GM12864 (cell line): ENCODE measurements around the gene EMC1.
A peak's percentile ranks its signal among the peaks of the same experiment; 100 is the strongest.
"Not testable (repeated sequence)": the region's sequence is repeated elsewhere in the genome, so short reads cannot be mapped to it uniquely, and the experiment has no call there.

Experiments
- DNase-seq: peaks from one replicate; pipeline ENCODE4 v3.0.0-alpha.2; 2011; ENCODE audit warnings: low read depth
- H3K4me3 ChIP-seq: 2 replicates; pipeline ENCODE4 v1.5.1; 2011; ENCODE audit warnings: mild to moderate bottlenecking, low read depth, low read length, control low read depth
- CTCF ChIP-seq: IDR thresholded peaks from 2 replicates; pipeline ENCODE4 v1.5.1; 2011; ENCODE audit warnings: low read depth, mild to moderate bottlenecking, moderate library complexity, low read length, control low read depth, inconsistent platforms; ENCODE audit errors: missing control alignments

The EMC1 gene

GRCh38 chr1:19251305-19252196 is at the start of gene EMC1, which contains the start of gene MRTO4:
TSS of gene EMC1 (minus strand) at chr1:19251524. CDS start at chr1:19251509, 15 bp downstream.
TSS of gene MRTO4 (plus strand) at chr1:19251805. CDS start at chr1:19251836, 31 bp downstream.
- peak within 1 kb of the TSS; percentile 87 for H3K4me3 ChIP-seq
- peak; percentile 41 for DNase-seq
- TF ChIP-seq CTCF: no peak

- DNase-seq: no peak
- H3K4me3 ChIP-seq: no peak overlapping the region
- no peak for TF ChIP-seq CTCF
Measured at GRCh38 chr1:19300211-19300610, 48.9 kb upstream of the EMC1 start.

- DNase-seq: no peak
- TF ChIP-seq CTCF: no peak
- no peak overlapping the region for H3K4me3 ChIP-seq
Measured at GRCh38 chr1:19294638-19295037, 43.3 kb upstream of the EMC1 start.

GRCh38 chr1:19289244-19289643 is 37.9 kb upstream of the EMC1 start:
- no peak overlapping the region for H3K4me3 ChIP-seq

GRCh38 chr1:19288324-19289241 is 37.3 kb upstream of the EMC1 start, which contains the start of gene AKR7A3:
TSS of gene AKR7A3 (minus strand) at chr1:19288770. CDS start at chr1:19288709, 61 bp downstream.
- DNase-seq, H3K4me3 ChIP-seq: not testable (repeated sequence)

More at GRCh38 chr1:19289244-19289643, 37.9 kb upstream of the EMC1 start:
- no peak for TF ChIP-seq CTCF
- no peak for DNase-seq

GRCh38 chr1:19287436-19288185 is 36.3 kb upstream of the EMC1 start:
- TF ChIP-seq CTCF: no peak
- DNase-seq: no peak
- no peak overlapping the region for H3K4me3 ChIP-seq

- DNase-seq, H3K4me3 ChIP-seq: not testable (repeated sequence)
Measured at GRCh38 chr1:19285807-19286206, 34.5 kb upstream of the EMC1 start.

- not testable (repeated sequence) for H3K4me3 ChIP-seq, DNase-seq
Measured at GRCh38 chr1:19285366-19285765, 34.0 kb upstream of the EMC1 start.
